Hepatocyte (in vitro differentiated cells): ENCODE data around the gene H6PD.

Experiments used
- CTCF ChIP-seq: fragments of 200-600 bp; sonication (generic); IDR thresholded peaks from 2 replicates; pipeline ENCODE4 v1.5.1; 2016; ENCODE audit warnings: antibody characterized with exemption, mild to moderate bottlenecking; ENCODE audit not compliant: poor library complexity
- EZH2 ChIP-seq: fragments of 200-600 bp; sonication (generic); IDR thresholded peaks from 2 replicates; pipeline ENCODE4 v1.6.1; 2016; ENCODE audit warnings: antibody characterized with exemption, mild to moderate bottlenecking, borderline replicate concordance
- EZH2phosphoT487 ChIP-seq: fragments of 200-600 bp; sonication (generic); IDR thresholded peaks from one replicate; pipeline ENCODE4 v1.6.1; 2018; ENCODE audit warnings: antibody characterized with exemption, mild to moderate bottlenecking, low read depth, moderate library complexity; ENCODE audit not compliant: unreplicated experiment, severe bottlenecking

GRCh38 chr1:9192578-9193232 is 41.9 kb upstream of the H6PD start:
- TF ChIP-seq CTCF (no peak), EZH2 (no peak), EZH2phosphoT487 (no peak)
